Epithelial cell of esophagus (primary cell): Measurements from ENCODE around the gene NME8.

ENCODE experiments used
- DNase-seq: peaks from one replicate; pipeline ENCODE4 v3.0.0; 2010; ENCODE audit warnings: low read depth
- H3K4me3 ChIP-seq: 2 replicates; pipeline ENCODE4 v1.5.1; 2011; ENCODE audit warnings: mild to moderate bottlenecking, low read length, control low read depth
- CTCF ChIP-seq: IDR thresholded peaks from 2 replicates; pipeline ENCODE4 v1.5.1; 2011; ENCODE audit warnings: low read depth, mild to moderate bottlenecking, low read length, control low read depth, inconsistent platforms; ENCODE audit not compliant: insufficient read depth; ENCODE audit errors: missing control alignments

Gene NME8

GRCh38 chr7:37832194-37832593, 16.2 kb upstream of the NME8 start:
- TF ChIP-seq CTCF, result peak; percentile 56
- DNase-seq, result peak; percentile 40
- no peak overlapping the region for H3K4me3 ChIP-seq

- TF ChIP-seq CTCF, result peak; percentile 69
- no peak overlapping the region for H3K4me3 ChIP-seq
- peak; percentile 63 for DNase-seq
Observed at GRCh38 chr7:37833107-37833817, 15.1 kb upstream of the NME8 start.

GRCh38 chr7:37833818-37834146, 14.6 kb upstream of the NME8 start:
- H3K4me3 ChIP-seq, result no peak overlapping the region
- DNase-seq, result no peak
- TF ChIP-seq CTCF, result no peak

GRCh38 chr7:37853468-37853867, 5.1 kb downstream of the NME8 start:
- DNase-seq, result peak; percentile 32
- peak; percentile 52 for TF ChIP-seq CTCF
- H3K4me3 ChIP-seq, result no peak overlapping the region

- H3K4me3 ChIP-seq, result no peak overlapping the region
- no peak for DNase-seq
- TF ChIP-seq CTCF, result no peak
Observed at GRCh38 chr7:37882086-37882485, 33.7 kb downstream of the NME8 start.

GRCh38 chr7:37893359-37893758, 45.0 kb downstream of the NME8 start:
- no peak for TF ChIP-seq CTCF
- H3K4me3 ChIP-seq, result no peak overlapping the region
- no peak for DNase-seq

- H3K4me3 ChIP-seq, result no peak overlapping the region
- no peak for DNase-seq
- no peak for TF ChIP-seq CTCF
Observed at GRCh38 chr7:37894671-37895070, 46.3 kb downstream of the NME8 start.
